ENCODE data around the gene VEGFC. TPM values are rescaled to one million over a fixed set of nuclear protein-coding genes. Genes with fewer than 3 reads are reported as not detected.

Gene VEGFC, protein sequence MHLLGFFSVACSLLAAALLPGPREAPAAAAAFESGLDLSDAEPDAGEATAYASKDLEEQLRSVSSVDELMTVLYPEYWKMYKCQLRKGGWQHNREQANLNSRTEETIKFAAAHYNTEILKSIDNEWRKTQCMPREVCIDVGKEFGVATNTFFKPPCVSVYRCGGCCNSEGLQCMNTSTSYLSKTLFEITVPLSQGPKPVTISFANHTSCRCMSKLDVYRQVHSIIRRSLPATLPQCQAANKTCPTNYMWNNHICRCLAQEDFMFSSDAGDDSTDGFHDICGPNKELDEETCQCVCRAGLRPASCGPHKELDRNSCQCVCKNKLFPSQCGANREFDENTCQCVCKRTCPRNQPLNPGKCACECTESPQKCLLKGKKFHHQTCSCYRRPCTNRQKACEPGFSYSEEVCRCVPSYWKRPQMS
- total RNA-seq = 0.60 and 2.4 TPM in 2 replicates

DNA sequence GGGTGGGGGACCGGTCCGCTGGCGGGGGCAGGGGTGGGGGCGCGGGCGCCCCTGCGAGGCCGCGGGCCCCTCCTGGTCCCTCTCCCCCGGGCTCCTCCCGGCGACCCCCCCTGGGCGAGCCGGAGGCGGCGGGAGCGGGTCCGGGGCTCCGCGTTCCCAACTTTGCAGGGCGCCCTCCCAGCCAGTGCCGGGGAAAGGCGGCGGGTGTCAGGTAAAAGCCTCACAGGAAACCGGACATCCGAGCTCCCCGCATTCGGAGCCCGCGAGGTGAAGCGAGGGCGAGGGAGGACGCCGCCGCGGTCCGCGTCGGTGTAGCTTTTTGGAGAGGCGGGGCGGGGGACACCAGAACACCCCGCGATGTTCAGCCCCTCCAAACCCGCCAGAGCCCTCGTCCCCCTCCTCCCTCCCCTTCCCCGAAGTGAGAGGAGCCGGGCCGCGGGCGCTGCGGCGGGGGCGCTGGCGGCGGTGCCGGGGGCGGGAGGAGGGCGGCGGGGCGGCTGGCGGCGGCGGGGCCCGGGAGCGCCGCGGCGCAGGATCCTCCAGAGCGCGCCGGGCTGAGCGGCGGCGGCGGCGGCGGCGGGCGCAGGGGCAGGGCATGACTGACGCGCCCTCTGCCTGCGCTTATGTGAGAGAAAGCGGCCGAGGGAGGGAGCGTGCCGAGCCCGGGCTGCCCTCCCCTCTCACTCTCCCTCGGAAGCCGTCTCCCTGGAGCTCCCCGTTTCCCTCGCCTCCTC is at the start of gene VEGFC:
VEGFC (minus strand) TSS at position 597 of the 734 bp plus-strand sequence. CDS start 611 bp downstream, outside the sequence.
- DNase-seq (ENCODE audit: low read depth in 2 of 2) = peak; percentile 78 to 89

DNA sequence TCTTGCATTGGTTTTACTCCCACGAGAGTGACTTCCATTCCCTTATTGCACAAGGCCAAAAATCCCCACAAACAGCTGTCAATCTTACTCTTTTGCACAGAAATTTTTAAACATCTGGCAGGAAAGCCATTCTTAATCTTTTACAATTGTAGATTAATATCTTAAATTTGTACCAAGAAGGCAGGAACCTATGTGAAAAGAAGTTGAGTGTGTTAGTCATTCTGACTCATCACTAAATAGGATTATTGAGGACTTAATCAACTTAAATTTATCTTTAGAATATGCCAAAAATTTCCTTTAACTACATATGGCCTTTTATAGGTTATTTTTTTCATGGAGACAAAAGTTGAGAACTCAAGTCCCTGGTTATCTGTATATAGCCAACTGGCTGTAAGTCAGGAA is 49.0 kb upstream of the VEGFC start:
- peak in 1 of 2 donors; percentile 78 for DNase-seq (ENCODE audit: low read depth in 2 of 2)

DNA sequence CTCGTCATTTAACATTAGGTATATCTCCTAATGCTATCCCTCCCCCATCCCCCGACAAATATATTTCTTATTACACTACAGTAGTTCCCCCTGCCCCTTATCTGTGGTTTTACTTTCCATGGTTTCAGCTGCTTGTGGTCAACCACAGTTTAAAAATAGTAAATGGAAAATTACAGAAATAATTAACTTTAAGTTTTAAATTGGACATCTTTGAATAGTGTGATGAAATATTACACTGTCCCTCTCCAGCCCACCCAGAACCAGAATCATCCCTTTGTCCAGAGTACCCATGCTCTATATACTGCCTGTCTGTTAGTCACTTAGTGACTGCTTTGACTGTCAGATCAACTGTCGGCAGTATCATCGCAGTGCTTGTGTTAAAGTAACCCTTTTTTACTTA is 47.4 kb upstream of the VEGFC start:
- no peak for DNase-seq (ENCODE audit: low read depth in 2 of 2)

DNA sequence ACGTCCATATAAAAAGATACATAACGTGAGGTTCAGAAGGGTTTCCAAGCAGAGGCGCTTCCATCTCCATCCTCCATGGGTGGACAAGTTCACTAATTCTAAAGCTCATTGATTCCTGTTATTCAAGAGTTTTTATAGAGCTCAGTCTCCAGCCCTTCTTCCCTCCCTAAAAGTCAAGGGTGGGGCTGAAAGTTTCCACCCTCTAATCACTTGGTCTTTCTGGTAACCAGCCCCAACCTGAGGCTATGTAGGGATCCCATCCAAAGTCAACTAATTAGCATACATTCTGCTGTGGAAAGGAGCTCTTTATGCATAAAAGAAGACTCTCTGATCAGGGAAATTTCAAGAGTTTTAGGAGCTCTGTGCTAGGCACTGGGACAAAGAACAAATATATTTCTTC is 46.9 kb upstream of the VEGFC start:
- no peak for DNase-seq (ENCODE audit: low read depth in 2 of 2)

DNA sequence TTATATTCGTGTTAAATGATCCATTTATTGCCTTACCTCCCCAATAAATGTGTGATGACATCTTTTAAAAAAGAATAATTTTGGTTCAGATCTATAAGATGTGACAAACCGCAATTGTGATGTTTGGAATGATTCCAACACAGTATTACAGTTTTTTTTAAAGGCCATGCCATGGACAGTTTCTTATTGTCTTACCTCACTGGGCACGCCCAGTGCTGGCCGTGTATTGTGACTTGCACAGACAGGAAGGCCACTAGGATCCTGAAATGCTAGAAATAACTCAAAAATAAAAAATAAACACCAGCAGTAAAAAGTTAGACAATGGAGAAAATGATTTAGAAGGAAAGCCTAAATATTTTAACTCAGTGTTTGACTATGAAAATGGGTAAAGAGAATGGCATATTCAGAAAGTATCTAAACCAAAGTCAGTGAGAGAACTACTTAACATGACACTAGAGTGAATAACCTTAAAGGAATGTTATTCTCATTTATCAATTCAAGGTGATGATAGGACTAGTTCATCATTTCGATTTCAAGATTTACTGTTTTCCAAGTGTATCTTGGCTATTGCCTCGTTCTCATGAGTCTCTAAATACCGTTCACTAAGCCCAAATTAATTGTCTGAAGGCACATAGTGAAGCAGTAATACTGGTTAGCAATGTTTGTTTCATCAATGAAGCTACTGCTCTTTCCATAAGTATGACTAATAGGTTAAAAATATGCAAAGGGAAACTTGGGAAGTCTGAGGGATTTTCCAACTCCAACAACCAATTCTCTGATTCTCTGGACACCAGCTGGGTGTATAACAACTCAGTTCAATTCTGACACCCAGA is 46.1 kb upstream of the VEGFC start:
- DNase-seq (ENCODE audit: low read depth in 2 of 2) = peak; percentile 65 to 84

DNA sequence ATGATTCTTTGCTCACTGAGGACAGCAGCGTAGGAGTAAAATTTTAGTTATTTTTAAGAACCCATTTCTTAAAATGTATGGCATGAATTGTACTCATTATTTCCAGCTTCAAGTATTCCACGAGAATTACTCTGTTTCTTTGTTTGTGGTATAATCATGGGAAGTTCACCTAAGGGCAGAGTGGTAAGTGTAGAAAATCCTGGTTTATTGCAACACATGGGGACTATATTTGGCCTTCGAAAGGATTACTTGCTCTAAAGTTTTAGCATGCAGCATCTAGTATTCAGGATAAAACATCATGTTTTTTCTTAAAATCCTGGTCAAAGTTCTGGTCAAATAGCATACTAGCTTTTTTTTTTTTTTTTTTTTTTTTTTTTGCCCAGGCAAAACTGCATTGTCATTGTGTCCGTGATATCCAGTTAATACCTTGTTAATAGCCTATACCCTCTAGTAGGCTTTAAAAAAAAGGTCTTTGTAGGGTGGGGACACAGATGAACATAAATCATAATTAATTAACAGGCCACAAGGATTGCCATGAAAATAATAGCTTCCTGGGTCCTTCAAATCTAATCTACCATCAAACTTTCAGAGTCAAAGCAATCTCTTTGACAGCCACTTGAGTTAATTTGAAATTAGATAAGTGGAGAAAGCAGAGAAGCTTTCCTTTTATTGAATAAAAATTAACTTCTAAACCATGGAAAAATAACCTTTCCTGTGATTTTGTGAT is 44.6 kb upstream of the VEGFC start:
- no peak for DNase-seq (ENCODE audit: low read depth in 2 of 2)

DNA sequence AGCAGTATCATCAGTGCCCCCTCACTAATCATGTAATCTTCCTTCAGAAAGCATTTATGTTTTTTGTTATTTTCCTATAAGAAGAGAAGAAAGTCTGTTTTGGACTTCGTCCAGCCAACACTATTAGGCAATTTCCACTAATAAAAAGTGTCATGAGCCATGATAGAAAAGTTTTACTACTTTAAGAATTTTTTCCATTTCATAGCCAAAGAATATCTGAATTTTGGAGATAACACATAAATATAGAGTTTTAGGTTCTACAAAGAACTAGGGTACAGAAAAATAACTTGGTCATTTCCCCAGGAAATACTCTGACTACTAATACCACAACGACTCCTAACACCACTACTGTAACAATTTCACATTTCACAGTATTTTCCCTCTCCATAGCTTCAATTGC is 41.8 kb upstream of the VEGFC start:
- DNase-seq (ENCODE audit: low read depth in 2 of 2) = peak; percentile 40 to 61

DNA sequence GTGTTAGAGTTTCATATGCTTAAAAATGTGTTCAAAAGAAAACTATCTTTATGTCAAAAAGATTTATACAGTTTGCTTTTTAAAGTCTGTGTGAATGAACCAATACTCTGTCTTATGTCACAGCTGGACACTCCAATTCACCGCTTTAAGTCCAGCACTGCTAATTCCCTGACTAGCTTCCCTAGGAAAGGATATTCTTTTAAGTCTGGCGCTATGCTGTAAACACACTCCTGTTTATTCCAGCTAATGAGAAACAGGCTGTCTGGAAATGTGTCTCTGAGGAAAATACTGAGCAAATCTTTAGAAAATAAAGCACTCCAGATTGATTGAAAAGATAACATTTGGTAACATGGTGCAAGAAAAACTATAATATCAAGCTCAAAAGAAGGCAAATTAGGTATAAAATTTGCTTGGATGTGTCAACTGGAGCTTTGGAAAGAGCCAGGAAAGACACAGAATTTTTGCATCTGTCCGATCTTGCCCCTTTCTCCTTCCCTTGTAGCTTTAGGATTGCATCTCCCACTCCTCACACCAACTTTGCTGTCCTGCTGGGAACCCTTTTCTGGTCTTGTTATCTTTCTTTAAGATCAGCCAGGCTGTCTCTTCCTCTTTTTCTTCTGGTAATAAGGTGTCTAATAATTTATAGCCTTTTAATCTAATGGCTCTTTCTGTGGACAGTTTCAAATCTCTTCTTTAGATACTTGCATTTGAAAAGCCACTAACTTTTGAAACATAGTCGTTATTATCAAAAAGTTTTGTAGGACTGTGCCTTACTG is 40.9 kb upstream of the VEGFC start:
- no peak for DNase-seq (ENCODE audit: low read depth in 2 of 2)

DNA sequence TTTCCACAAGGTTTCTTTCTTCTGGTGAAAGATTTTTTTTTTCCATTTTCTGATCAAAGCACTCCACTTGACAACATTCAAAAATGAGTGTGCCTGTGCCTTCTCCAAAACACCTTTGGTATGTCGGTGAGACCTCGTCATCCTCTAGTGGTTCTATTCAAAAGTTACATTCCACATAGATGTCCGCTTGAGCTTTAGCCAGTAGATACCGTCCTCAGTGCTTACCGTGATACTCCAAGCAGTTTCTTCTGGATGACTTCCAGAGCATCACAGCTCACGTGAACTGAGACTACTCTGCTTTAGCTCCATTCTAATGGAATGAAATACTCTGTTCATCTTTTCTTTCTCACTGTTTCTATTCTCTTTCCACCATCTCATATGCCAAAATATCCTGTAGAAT is 38.2 kb upstream of the VEGFC start:
- no peak for DNase-seq (ENCODE audit: low read depth in 2 of 2)

DNA sequence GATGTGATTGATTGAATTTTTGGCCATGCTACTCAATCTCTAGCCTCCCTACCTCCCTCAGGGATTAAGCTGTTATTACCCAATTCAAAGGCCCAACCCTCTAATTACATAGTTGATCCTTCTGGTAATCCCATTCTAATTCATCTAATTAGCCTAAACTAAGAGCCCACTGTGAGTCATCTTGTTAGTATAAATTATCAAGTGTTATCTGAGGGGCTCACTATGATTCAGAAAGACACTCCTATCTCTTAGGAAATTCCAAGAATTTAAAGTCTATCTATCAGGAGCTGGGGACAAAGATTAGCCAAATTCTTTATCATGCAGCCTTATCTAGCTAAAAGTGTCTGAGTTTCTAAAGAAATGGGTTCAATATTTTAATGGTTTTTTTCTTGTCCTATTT is 32.9 kb upstream of the VEGFC start:
- no peak for DNase-seq (ENCODE audit: low read depth in 2 of 2)

DNA sequence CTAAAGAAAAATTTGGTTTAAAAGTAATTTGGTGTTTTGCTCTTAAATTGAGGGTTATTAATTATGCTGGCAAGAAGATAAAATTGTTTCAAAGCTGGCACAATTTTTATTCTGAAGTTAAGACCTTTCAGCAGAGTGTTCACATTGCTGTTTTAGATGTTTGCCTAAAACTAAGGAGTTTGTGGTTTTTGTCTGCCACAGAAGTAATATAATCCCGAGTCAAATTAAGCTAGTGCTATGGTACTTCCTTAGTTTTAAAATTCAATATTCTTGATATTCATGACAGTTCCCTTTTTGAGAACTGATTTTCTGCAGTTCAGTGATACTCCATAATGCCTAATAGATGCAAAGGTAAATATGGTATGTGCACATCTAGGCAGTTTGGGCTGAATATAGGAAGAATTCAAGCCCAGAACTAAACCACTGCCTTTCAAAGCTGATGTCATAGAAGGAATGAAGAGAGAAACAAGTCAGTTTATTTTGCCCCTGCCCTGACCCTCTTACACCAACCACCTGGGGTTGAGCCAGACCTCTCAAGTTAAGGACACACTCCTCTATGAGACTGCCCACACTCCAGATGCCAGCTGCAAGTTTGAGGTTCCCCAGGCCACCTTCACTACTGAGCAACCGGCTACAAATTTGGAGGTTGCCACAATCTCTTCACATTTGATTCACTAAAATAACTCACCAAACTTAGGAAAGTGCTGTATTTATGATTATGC is 32.1 kb upstream of the VEGFC start:
- DNase-seq (ENCODE audit: low read depth in 2 of 2) = no peak

DNA sequence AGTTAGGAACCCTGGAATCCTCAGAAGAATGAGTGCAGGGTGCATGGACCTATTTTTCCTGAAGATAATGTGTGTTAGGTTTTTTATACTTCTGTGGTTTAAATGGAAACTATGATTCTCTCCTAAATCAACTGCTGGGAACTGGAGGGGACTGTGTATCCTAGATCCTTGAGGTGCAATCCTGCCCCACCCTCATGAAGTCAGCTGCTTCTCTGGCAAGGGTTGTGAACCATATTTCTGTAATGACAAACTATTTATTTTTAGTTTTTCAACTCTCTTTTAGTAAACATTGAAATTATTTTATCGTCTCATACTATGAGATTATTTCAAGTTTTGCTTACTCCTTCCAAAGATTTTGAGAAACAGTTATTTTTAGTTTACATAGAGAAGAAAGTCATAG is 25.8 kb upstream of the VEGFC start:
- DNase-seq (ENCODE audit: low read depth in 2 of 2) = no peak

DNA sequence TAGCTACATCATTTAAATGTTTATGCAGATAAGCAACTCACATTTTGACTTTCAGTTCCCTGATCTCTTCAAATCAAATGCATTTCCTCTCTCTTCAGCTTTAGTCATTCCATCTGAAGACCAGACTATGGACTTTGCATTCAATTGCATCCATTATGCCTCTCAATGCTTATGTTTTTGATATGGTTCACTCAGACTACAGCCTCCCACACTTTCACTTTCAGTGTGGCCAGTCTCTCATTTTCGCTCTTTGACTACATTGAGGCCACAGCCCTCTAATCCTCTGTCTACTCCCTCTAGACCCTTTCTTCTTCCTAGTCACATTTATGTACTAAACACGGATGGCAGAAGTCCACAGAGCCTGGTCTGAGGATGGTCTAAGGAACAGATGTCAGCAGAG is 24.5 kb upstream of the VEGFC start:
- no peak for DNase-seq (ENCODE audit: low read depth in 2 of 2)

DNA sequence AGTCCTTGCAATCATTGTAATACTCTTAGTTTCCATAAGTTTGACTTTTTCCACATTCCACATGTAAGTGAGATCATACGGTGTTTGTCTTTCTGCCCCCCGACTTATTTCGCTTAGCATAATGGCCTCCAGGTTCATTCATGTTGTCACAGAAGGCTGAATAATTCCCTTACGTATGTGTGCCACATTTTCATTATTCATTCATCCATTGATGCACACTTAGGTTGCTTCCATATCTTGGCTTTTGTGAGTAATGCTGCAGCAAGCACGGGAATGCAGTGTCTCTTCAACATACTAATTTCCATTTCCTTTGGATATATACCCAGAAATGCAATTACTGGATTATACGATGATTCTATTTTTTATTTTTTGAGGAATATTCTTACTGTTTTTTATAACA is 22.0 kb upstream of the VEGFC start:
- DNase-seq (ENCODE audit: low read depth in 2 of 2) = no peak

DNA sequence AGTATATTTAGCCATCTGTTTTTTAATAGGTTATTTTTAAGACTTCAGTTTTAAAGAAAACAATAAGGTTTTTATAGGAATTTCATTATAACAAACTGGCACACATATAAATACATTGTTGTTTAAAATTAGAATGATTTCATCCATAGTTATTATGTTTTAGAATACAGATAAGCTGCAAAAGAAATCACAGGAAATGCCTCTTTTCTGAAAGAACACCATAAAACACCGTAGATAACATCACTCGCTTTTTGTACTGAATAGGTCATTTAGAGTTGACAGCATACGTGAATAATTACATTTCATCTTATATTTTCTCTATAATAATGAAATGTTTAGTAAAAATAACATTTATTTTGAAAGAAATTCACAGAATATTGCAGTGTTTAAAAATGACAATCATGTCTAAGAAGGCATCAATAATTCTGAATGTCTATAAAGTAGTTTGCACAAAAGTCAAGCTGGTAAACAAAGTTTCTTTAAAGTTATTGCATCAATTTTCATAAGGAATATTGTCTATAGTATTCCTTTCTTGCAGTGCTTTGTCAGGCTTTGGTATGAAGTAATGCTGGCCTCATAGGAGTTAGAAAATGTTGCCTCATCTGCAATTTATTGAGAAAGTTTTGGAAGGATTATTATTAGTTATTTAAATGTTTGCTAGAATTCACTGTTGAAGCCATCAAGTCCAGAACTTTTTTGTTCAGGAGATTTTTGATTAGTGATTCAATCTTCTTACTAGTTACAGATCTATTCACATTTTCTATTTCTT is 17.9 kb upstream of the VEGFC start:
- peak in 1 of 2 donors; percentile 32 for DNase-seq (ENCODE audit: low read depth in 2 of 2)

DNA sequence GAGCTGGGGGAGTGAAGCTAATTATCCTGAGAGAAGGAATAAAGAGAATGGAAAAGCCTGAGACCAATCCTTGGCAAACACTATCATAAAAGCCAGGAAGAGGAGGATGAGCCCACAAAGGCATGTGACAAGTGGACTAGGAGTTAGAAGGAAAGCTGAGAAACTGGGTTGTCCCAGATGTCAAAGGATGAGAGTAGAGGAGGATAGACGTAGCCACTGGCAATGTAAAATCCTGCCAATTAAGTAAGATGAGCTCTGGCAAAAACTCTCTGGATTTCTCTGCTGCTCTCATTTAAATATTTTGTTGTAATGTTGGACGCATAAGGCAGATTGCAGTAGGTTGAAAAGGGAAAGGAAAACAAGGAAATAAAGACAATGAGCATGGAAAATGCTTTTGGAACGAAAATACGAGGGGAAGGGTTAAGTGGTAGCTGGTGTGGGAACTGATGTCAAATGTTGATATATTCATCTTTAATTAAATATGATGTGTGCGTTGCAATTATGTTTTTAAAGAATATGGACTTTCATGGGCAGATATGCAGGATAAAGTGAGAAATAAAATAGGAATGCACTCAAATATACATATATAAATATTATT is 14.2 kb upstream of the VEGFC start:
- peak in 1 of 2 donors; percentile 64 for DNase-seq (ENCODE audit: low read depth in 2 of 2)

DNA sequence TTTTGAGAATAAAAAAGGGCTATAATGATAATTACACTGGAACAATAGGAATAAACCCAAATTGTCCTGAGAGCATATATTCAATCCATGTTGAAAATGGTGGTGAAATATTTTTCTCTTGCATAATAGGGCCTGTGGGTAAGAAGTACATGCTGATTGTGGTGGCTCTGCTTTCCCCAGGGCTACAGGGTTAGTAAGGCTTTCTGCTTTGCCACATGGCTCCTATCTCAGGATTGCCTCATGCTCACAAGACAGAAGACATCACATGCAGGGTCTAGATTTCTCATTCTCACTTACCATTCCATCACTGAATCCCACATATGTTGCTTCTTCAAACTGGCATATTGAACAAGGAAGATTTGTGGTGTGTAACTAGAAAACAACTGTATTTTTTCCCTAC is 12.4 kb upstream of the VEGFC start:
- no peak for DNase-seq (ENCODE audit: low read depth in 2 of 2)

DNA sequence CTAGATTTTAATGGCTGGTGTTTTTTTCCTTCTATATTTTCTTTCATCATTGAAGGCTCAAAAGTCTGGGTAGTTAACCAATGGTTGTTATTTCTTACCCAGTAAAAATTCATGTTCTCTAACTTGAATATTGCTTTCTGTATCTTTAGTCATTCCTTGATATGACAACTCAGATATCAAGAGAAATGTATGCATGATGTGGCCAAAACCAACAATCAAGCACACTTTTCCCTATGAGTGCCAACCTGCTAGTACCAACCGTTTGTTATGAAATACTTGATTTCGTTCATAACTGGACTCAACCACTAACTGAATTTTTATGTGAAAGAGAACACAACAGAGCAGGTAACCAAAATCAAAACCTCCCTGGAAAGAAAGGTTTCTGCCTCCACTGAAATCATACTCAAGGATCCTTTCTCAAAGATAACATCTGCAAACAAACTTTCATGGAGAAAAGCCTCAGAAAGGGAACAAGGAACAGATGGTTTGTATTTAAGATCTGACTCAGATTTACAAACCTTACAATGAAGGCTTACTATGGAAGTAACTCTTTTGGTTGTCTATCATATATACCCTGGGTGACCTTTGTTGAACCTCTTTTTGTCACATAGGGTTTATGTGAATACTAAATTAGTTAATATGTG is 8.3 kb upstream of the VEGFC start:
- DNase-seq (ENCODE audit: low read depth in 2 of 2) = no peak

Data from lung microvascular endothelial cell (primary cell).